ENCODE measurements around the gene TPRN. TPM values are rescaled to one million over a fixed set of nuclear protein-coding genes. Genes with fewer than 3 reads are reported as not detected.

Gene TPRN
- total RNA-seq, 1 donor from 2014 or later: 18.0 TPM

DNA sequence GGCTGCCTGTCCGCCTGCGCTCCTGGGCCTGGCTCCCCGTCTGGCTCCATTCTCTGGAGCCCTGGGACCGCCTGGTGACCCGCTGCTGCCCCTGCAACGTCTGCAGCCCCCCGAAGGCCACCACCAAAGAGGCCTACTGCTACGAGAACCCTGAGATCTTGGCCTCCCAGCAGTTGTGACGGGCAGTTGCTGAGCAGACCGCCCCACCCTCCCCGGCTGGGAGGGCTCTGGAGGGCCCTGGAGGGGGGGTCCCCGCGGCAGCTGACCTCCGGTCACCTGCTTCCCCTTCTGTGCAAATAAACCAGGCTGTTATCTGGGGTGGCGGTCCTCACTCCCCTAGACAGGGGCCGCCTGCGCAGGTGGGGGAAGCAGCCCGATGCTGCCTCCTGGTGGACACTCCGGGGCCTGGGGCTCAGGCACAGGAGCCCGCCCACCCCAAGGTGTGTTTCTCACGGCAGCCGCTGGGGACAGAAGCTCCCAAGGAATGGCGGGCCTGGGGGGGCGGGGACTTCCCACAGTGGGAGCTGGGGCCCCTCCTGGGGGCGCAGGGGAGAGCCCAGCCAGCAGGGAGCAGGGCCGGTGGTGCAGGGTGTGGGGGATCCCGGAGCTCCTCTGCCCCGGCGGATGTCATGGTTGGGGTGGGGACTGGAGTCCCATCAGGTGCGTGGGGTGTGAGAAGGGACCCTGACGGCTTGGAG, 35.8 kb upstream of the TPRN start:
- intact Hi-C loops (cut with micrococcal nuclease): loop anchor here (5.0 kb wide), 1 partner anchor 119 kb away; no protein-coding TSS in a partner anchor

DNA sequence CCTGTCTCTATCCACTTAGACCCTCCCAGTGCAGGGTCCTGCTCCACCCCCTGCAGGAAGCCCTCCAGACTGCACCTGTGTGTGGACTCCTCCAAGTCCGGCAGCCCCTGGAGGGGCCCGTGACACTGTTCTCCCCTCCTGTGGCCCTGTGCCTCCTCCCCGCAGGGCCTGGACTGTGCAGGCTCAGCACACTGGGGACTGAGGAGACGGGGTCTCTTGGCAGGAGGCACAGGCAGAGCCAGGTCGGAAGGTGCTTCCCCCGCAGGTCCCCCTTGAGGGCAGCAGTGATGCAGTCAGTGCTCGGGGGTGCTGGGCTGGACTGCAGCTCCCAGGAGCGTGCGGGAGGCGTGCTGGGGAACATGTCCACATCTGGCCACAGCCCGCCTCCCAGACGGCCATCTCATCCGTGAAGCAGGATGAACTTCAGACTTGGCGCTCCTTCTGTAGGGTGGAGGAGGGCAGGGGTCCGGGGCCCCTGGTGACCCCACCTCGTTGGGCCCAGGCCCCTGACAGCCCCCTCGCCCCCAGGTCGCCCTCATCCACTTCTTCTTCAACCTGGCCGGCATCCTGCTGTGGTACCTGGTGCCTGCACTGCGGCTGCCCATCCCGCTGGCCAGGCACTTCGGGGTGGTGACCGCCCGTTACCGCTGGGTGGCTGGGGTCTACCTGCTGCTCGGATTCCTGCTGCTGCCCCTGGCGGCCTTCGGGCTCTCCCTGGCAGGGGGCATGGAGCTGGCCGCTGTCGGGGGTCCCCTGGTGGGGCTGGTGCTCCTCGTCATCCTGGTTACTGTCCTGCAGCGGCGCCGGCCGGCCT, 35.1 kb upstream of the TPRN start:
- H3K36me3 ChIP-seq: no peaks in the 10 kb centered on the region
- H3K4me3 ChIP-seq: peak overlapping the region; percentile 50
- H3K27me3 ChIP-seq (ENCODE audit: low read depth): peaks cover 52% of the 10 kb centered on the region
- intact Hi-C loops (cut with micrococcal nuclease): loop anchor here (5.0 kb wide), 1 partner anchor 118 kb away; no protein-coding TSS in a partner anchor
- peaks cover 53% of the 10 kb centered on the region for H3K4me1 ChIP-seq
- no peak overlapping the region for H3K27ac ChIP-seq (replicated peaks)
- no peaks in the 10 kb centered on the region for H3K9me3 ChIP-seq (replicated peaks)
- TF ChIP-seq, protein P1, sequence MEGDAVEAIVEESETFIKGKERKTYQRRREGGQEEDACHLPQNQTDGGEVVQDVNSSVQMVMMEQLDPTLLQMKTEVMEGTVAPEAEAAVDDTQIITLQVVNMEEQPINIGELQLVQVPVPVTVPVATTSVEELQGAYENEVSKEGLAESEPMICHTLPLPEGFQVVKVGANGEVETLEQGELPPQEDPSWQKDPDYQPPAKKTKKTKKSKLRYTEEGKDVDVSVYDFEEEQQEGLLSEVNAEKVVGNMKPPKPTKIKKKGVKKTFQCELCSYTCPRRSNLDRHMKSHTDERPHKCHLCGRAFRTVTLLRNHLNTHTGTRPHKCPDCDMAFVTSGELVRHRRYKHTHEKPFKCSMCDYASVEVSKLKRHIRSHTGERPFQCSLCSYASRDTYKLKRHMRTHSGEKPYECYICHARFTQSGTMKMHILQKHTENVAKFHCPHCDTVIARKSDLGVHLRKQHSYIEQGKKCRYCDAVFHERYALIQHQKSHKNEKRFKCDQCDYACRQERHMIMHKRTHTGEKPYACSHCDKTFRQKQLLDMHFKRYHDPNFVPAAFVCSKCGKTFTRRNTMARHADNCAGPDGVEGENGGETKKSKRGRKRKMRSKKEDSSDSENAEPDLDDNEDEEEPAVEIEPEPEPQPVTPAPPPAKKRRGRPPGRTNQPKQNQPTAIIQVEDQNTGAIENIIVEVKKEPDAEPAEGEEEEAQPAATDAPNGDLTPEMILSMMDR (IDR thresholded peaks at IDR 0.05; ENCODE audit: borderline replicate concordance): no peak
- DNase-seq: no peak

More for the DNA sequence above, 35.8 kb upstream of the TPRN start:
- DNase-seq: peak; percentile 87
- Histone ChIP-seq H3K4me1 (peaks cover 53% of the 10 kb centered on the region), H3K36me3 (no peaks in the 10 kb centered on the region), H3K27me3 (ENCODE audit: low read depth) (peaks cover 44% of the 10 kb centered on the region), H3K9me3 (replicated peaks) (no peaks in the 10 kb centered on the region), H3K4me3 (peak overlapping the region; percentile 50), H3K27ac (replicated peaks) (no peak overlapping the region)
- TF ChIP-seq, protein P1 (IDR thresholded peaks at IDR 0.05; ENCODE audit: borderline replicate concordance): peak; percentile 99

GRCh38 chr9:137234758-137235423, 34.4 kb upstream of the TPRN start:
- intact Hi-C loops (cut with micrococcal nuclease): loop anchor here (5.0 kb wide), 1 partner anchor 118 kb away; no protein-coding TSS in a partner anchor
- H3K36me3 ChIP-seq: no peaks in the 10 kb centered on the region
- DNase-seq: no peak
- H3K27me3 ChIP-seq (ENCODE audit: low read depth): peaks cover 59% of the 10 kb centered on the region
- H3K9me3 ChIP-seq (replicated peaks): no peaks in the 10 kb centered on the region
- TF ChIP-seq, protein P1 (IDR thresholded peaks at IDR 0.05; ENCODE audit: borderline replicate concordance): no peak
- H3K27ac ChIP-seq (replicated peaks): no peak overlapping the region
- H3K4me1 ChIP-seq: peaks cover 46% of the 10 kb centered on the region
- no peak overlapping the region for H3K4me3 ChIP-seq

DNA sequence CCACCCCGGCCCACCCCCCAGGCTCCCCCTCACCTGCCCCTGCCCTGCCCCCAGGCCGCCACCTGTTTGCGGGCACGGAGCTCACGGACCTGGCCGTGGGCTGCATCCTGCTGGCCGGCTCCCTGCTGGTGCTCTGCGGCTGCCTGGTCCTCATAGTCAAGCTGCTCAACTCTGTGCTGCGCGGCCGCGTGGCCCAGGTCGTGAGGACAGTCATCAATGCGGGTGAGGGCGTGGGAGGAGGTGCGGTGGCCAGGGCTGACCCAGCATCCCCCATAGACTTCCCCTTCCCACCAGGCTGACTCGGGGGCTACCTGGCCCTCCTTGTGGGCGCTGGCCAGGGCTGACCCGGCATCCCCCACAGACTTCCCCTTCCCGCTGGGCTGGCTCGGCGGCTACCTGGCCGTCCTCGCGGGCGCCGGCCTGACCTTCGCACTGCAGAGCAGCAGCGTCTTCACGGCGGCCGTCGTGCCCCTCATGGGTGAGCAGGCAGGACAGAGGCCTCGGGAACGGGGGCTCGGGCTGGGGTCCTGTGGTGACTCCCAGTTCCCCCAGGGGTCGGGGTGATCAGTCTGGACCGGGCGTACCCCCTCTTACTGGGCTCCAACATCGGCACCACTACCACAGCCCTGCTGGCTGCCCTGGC, 33.6 kb upstream of the TPRN start:
- DNase-seq: no peak
- no peaks in the 10 kb centered on the region for H3K36me3 ChIP-seq
- no peak overlapping the region for H3K4me3 ChIP-seq
- TF ChIP-seq, protein P1 (IDR thresholded peaks at IDR 0.05; ENCODE audit: borderline replicate concordance): no peak
- no peak overlapping the region for H3K27ac ChIP-seq (replicated peaks)
- H3K4me1 ChIP-seq: peaks cover 39% of the 10 kb centered on the region
- intact Hi-C loops (cut with micrococcal nuclease): no loop called here
- no peaks in the 10 kb centered on the region for H3K9me3 ChIP-seq (replicated peaks)
- peaks cover 66% of the 10 kb centered on the region for H3K27me3 ChIP-seq (ENCODE audit: low read depth)
